HG03354 (cell line): ENCODE data around the gene SH3PXD2B.
"Not testable (repeated sequence)": the region's sequence is repeated elsewhere in the genome, so short reads cannot be mapped to it uniquely, and the experiment has no call there.

Experiments used
- ATAC-seq: cut with Tn5 transposase; IDR thresholded peaks from one replicate; pipeline ENCODE4 v1.9.1; 2021; ENCODE audit warnings: mild to moderate bottlenecking; ENCODE audit not compliant: unreplicated experiment, poor library complexity, severe bottlenecking

Gene SH3PXD2B

GRCh38 chr5:172423379-172424110, 30.8 kb downstream of the SH3PXD2B start:
- ATAC-seq, result no peak

GRCh38 chr5:172422255-172422654, 32.1 kb downstream of the SH3PXD2B start:
- no peak for ATAC-seq

- ATAC-seq, result no peak
These were observed 33.3 kb downstream of the SH3PXD2B start for GRCh38 chr5:172421020-172421419.

GRCh38 chr5:172420235-172420939, 33.9 kb downstream of the SH3PXD2B start:
- ATAC-seq, result no peak

GRCh38 chr5:172418862-172419814, 35.2 kb downstream of the SH3PXD2B start:
- ATAC-seq, result no peak

DNA sequence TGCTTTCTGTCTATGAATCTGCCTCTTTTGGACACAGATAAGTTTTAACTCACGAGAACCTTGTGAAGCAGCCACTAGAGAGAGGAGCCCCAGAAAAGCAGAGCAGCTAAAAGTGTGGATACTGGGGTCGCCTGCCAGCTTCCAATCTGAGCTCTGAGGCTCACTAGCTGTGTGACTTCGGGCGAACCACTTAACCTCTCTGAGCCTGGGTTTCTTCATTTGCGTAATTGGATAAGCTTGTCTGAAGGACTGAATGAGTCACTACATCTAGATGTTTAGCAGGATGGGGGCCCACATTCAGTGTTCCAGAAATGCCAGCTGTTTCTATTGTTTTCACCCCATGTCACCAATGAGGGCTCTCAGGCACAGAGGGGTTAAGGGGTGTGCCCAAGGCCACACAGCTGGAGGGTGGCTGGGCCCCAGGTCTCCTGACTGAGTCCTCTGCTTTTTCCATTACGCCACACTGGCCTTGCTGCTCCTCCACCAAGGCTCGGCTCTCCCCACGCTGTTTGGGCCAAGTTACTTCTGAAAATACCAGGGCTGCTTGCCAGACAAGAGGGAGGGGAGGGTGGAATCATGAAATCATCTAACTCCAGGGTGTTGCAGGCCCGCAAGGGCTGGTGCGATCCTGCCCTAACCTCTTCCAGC, 36.2 kb downstream of the SH3PXD2B start:
- ATAC-seq, result no peak

DNA sequence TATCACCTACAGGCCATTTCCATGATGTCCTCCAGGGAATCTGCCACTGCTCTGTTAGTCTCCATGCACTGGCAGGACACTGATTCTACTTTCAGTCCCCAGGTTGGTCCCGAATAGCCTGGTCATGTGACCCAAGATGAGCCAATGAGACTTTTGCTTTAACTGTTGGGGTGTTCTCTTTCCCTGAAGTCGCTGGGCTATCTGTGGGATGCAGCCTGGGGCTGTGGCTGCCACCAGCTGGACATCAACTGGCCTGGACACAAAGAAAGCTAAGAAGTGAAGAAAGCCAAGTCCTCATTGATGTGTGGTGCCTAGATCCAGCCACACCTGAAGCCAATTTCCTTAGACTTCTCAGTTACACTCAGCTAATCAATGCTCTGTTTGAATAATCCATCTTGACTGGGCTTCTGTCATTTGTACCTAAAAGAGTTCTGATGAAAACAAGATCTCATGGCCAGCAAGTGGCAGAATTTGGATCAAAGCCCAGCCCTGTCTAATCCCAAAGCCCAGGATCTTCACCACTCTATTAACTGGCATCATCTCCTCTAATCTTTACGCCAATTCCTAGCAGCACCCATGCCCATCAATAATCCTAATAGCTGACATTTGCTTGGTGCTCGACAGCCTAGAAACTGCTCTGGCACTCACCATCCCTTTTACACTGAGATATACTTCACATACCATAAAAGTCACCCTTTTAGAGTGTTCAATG, 37.0 kb downstream of the SH3PXD2B start:
- ATAC-seq, result no peak

DNA sequence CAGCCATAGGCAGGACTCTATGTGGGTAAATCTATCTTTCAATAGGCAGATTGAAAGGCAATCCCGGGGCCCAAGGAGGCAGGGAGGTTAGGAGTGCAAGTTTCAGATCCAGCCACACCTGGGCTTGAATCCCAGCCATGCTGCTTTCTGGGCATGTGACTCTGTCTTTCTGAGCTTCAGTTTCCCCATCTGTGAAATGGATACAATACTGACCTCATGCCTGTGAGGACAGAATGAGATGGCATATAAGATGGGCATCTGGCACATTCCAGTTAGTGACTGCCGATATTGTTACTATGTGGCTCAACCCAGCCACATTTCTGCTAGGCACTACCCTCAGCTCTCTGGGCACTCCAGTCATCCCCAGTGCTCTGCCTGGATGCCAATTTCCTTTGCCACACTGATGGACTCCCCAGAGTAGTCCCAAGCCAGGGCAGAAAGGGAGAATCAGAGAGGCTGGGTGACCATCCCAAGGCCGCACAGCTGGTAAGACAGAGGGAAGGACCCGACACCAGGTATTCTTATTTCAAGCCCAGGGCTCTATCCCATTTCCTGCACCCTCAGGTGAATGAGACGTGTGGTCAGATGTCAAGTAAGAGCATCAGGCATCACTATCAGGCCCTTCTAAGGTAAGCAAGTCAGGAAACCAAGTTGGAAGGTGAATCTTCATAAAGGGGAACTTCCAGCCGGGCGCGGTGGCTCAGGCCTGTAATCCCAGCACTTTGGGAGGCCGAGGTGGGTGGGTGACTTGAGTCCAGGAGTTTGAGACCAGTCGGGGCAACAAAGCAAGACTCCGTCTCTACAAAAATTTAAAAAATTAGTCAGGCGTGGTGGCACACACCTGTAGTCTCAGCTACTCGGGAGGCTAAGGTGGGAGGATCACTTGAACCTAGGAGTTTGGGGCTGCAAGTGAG, 38.7 kb downstream of the SH3PXD2B start:
- ATAC-seq, result no peak

- ATAC-seq, result no peak
These were observed 39.6 kb downstream of the SH3PXD2B start for GRCh38 chr5:172414531-172415361.

DNA sequence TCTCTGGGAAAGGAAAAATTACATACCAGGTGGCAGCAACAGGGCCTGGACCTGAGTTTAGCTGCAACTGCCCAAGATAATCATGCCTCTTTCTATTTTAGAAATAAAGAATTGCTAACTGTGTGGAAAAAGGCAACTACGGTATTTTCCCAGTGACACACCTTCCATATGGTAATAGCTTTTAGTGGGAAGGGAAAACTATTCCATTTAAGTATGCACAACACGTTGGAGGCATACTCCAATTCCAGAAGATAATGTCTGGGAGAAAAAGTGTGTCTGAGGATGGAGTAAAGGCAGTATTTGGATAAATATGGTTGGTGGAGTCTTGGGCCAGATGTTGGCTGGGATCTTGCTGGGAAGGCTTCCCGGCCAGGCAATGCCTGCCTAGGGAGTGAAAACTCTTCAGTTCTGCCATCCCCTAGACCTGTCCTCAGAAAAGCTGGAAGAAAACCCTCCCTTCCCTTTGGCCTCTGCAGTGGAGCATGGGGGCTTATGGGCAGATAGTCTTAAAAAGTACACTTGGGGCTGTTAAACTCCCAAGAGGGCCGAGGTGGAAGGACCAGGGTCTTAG, 40.6 kb downstream of the SH3PXD2B start:
- ATAC-seq, result no peak

GRCh38 chr5:172412724-172413286, 41.5 kb downstream of the SH3PXD2B start:
- ATAC-seq, result no peak

GRCh38 chr5:172411484-172412072, 42.7 kb downstream of the SH3PXD2B start:
- no peak for ATAC-seq

DNA sequence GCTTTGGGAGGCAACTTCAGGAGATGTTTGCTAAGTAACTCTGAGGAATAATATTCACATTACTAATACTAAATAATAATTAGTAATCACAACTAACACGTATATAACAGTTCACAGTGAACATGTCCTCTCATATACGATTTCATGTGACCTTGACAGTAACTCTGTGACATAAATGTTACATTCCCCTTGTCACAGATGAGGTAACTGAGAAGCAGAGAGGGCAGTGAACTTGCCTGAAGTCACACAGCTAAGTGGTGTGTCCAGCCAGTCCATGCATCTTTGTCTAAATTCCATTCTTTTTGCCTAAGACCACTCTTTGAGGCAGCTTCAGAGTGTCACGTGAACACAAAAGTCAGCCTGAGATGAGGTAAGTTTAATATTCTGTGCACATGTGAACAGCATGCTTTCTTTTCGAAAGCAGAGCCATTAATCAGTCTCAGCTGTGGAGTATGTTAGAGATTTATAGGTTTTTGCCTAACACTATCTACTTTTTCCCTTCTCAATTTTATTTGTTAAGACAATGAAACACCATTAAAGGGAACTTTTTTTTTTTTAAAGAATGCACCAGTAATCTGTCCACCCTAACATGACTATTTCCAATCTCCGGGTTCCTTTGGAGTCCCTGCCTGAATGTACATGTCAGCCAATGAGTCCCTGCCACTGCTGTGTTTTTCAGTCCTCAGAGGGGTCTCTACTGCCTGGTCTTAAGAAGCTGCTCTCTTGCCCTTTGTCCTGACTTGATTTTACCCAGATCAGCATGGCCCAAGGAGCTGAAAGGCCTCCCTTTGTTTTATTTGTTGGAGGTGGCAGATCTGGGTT, 43.5 kb downstream of the SH3PXD2B start:
- no peak for ATAC-seq

DNA sequence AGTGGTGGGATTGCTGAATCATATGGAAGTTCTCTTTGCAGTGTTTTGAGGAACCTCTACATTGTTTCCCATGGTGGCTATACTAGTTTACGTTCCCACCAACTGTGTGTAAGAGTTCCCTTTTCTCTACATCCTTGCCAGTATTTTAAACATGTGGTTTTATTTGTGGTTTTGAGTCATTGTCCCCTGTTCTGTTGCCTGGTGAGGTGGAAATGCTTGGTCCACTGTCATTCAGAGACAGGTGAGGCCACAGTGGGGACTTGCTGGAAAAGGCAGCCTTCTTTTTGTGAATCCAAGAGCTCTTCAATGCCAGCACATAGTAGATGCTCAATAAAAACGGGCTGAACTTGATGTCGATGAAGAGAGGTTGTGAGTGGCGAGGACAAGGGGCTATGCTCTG, 44.2 kb downstream of the SH3PXD2B start:
- ATAC-seq, result no peak

- ATAC-seq, result not testable (repeated sequence)
These were observed 44.8 kb downstream of the SH3PXD2B start for GRCh38 chr5:172409477-172409876.

DNA sequence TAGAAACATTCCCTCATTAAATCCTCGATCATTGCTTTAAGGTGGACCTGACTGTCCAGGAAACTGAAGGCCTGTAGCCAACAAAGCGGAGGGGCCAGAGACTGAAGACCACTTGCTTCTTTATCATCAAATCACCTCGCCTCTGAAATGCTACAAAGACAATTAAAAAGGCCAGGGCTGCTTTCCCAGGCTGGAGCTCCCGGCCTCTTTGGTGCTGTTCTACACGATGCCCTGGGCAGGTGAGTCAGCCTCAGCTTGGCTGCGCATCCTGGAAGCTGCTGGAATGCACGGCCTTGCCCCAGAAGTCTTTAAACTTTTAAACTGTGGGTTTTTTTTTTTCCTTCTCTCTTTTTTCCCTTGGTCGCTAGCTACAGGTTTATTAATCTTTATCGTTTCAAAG, 46.5 kb downstream of the SH3PXD2B start:
- ATAC-seq, result no peak
